Fibroblast of lung (primary cell): ENCODE data around the gene TGFBR3.

ENCODE experiments used
- EZH2 ChIP-seq: IDR thresholded peaks from 2 replicates; pipeline ENCODE4 v1.5.1; 2012; ENCODE audit warnings: low read length, control low read depth, mild to moderate bottlenecking; ENCODE audit errors: missing control alignments
- TF ChIP-seq, protein P1 (sequence below), 2 donors: IDR thresholded peaks in 1 of 2; conservative IDR thresholded peaks in 1 of 2; 1 replicate in 1 of 2; 2 replicates in 1 of 2; pipeline ENCODE4 v1.5.1; 2011 to 2012; ENCODE audit warnings: low read length in 2 of 2, control low read depth in 1 of 2, inconsistent platforms in 1 of 2, low read depth in 1 of 2, mild to moderate bottlenecking in 1 of 2

DNA sequence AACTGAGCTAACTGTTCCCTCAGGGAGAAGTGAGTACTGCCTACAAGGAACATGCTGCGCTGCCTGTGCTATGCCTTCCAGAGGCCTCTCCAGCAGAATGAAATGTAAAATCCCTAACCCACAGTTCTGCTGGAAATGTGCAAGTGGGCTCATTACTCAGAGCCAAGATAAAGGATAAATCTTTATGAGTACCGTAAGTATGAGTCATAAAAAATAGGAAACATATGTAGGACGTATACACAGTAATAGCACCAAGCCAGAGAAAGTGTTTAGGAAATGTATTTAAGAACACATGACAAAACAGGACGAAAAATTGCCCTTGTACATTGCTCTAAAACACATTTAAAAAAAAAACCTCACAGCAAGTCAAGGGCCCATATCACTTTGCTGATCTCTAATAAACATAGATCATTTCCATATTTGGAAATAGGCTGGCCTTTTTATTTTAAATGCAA lies 104.6 kb downstream of the TGFBR3 start:
- TF ChIP-seq, protein P1, sequence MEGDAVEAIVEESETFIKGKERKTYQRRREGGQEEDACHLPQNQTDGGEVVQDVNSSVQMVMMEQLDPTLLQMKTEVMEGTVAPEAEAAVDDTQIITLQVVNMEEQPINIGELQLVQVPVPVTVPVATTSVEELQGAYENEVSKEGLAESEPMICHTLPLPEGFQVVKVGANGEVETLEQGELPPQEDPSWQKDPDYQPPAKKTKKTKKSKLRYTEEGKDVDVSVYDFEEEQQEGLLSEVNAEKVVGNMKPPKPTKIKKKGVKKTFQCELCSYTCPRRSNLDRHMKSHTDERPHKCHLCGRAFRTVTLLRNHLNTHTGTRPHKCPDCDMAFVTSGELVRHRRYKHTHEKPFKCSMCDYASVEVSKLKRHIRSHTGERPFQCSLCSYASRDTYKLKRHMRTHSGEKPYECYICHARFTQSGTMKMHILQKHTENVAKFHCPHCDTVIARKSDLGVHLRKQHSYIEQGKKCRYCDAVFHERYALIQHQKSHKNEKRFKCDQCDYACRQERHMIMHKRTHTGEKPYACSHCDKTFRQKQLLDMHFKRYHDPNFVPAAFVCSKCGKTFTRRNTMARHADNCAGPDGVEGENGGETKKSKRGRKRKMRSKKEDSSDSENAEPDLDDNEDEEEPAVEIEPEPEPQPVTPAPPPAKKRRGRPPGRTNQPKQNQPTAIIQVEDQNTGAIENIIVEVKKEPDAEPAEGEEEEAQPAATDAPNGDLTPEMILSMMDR (conservative IDR thresholded peaks at IDR 0.05 in 1 of 2, IDR thresholded peaks at IDR 0.05 in 1 of 2; ENCODE audit: low read depth in 1 of 2, low read length in 2 of 2) = no peak
- TF ChIP-seq EZH2 = no peak
